GM12801 (cell line): ENCODE measurements around the gene TMEM63B.

ENCODE experiments used
- CTCF ChIP-seq: IDR thresholded peaks from one replicate; pipeline ENCODE4 v1.5.1; 2011; ENCODE audit warnings: control low read depth; ENCODE audit not compliant: insufficient read length; ENCODE audit errors: extremely low read depth

Gene TMEM63B

GRCh38 chr6:44189257-44189656, 61.9 kb downstream of the TMEM63B start:
- TF ChIP-seq CTCF, result no peak

DNA sequence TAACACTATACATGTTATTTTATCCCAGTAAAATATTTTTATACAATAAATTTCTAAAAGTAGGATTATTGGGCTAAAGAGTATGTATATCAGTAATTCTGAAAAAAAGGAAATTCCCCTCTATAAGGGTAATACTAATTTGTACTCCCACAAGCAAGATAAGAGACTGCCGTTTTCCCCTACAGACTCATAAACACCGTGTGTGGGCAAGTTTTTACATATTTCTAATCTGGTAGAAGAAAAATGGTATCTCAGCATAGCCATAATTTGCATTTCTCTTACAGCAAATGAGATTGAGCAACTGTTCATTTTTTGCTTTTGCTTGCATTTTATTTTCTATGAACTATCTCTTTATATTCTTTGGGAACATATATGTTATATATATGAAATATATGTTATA, 63.4 kb downstream of the TMEM63B start:
- no peak for TF ChIP-seq CTCF

- no peak for TF ChIP-seq CTCF
Observed at GRCh38 chr6:44192428-44193041, 65.2 kb downstream of the TMEM63B start.

GRCh38 chr6:44193307-44193910, 66.1 kb downstream of the TMEM63B start:
- TF ChIP-seq CTCF, result no peak

- TF ChIP-seq CTCF, result no peak
Observed at GRCh38 chr6:44194326-44194725, 67.0 kb downstream of the TMEM63B start.

DNA sequence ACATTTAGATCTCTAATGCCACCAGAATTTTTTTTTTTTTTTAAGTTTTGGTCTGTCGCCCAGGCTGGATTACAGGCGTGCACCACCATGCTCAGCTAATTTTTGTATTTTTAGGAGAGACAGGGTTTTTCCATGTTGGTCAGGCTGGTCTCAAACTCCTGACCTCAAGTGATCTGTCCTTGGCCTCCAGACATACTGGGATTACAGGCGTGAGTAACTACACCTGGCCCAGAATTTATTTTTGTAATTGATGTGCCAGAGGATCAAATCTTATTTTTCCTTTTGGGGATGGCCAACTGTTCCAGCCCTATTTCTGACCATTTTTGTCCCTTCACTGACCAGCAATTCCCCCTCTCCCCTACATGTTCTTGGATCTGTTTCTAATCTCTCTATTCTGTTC, 71.3 kb downstream of the TMEM63B start:
- TF ChIP-seq CTCF, result no peak

DNA sequence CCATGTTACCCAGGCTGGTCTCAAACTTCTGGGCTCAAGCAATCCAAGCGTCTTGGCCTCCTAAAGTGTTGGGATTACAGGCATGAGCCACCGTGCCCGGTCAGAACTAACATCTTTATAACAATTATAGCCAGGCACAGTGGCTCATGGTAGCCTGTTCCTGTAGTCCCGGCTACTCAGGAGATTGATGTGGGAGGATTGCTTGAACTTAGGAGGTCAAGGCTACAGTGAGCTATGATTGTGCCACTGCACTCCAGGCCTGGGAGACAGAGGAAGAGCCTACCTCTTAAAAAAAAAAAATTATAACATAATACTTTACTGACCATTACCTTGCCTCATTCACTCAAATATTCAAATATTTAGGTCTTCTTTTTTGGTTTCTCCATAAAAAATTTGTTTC, 72.5 kb downstream of the TMEM63B start:
- TF ChIP-seq CTCF, result no peak

GRCh38 chr6:44201200-44201599, 73.8 kb downstream of the TMEM63B start:
- no peak for TF ChIP-seq CTCF
